Germinal center (tissue), 1 donor: Measurements from ENCODE around the gene METTL16.
A peak's percentile ranks its signal among the peaks of the same experiment; 100 is the strongest.

ENCODE experiments used
- DNase-seq: peaks from one replicate; pipeline ENCODE4 v3.0.0; 2012; ENCODE audit warnings: mixed read lengths, low spot score

The METTL16 gene

DNA sequence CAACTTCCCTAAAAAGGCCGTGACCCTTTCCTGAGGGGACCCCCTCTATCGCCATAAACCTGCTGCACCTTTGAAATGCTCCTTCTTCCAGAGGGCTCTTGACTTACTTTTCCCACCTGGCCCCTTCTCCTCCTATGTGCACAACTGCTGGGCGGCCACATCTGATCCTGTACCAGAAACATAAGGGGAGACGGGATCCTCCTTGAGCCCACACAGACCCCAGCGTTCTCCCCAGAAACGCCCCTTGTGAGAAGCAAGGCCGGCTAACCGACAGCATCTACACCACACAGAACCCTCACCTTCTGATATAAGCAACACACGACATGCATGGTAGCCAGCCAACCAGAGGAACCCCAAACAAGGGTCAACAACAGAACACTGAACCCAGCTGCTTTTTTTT lies 96.6 kb downstream of the METTL16 start:
- no peak for DNase-seq

- no peak for DNase-seq
Measured at GRCh38 chr17:2414446-2415064, 97.1 kb downstream of the METTL16 start.

GRCh38 chr17:2412561-2413021 lies 99.1 kb downstream of the METTL16 start:
- DNase-seq: no peak

GRCh38 chr17:2410951-2411350 lies 100.7 kb downstream of the METTL16 start:
- DNase-seq: no peak

DNA sequence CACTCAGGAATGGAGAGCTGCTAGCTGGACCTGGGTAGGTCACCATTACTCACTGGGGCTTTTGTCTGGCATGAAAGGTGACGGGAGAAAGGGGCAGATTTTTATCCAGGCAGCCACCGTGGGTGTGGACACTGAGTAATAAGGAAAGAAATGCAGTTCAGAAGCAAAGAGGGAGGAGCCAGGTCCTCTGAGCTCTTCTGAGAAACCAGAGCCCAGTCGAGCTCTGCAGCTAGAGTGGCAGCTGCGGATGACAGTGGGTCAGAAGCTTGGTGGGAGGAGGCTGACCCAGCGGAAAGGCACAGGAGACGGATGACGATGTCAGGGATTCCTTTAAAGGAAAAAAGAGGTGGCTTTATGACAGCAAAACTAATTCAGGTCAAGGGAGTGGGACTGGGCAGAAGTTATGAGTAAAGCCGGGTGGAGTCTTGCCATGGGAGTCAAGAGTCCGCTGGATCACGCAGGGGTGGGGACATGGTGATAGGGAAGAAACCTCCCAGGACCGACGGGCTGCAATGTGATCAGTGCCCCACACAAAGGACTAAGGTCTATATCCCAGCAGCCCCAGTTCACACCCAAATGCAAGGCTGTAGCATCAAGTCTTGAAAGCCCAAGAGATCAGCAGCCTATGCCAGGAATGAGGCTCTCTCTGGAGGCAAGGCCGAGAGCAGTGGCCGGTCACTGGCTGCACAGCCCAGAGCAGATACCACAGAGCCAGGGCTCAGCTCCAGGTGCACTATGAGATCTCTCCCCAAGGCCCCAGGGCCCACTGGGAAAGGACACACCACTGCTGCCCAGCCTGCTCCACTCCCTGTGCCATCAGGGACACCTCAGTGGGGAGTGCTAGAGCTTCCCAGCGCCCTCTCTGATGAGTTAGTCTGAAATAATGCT lies 104.5 kb downstream of the METTL16 start:
- DNase-seq: no peak

DNA sequence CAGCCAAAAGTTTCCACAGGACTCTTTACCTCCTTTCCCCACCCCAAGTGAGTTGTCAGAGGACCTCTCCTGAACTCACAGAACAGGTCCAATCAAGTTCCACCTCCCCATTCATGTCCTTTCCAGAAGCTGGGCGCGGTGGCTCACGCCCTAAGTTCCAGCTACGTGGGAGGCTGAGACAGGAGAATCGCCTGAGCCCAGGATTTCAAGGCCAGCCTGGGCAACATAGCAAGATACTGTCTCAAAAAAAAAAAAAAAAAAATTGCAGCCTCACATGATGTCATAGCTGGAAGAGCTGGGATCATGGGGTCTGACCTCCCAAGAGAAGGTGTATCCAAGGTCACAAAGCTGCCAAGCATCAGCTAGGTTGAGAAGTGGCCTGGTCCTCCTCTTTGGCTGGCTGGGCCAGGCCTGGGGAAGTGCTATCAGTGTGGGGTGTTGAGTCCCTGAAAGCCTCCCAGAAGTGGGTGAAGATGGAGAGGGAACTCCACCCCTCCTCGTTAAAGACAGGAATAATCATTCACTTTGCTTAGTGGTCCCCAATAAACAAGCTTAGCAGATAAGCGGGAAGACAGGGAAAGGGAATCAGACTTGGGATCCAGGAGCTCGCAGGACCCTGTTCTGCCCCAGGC lies 105.3 kb downstream of the METTL16 start:
- DNase-seq: no peak

DNA sequence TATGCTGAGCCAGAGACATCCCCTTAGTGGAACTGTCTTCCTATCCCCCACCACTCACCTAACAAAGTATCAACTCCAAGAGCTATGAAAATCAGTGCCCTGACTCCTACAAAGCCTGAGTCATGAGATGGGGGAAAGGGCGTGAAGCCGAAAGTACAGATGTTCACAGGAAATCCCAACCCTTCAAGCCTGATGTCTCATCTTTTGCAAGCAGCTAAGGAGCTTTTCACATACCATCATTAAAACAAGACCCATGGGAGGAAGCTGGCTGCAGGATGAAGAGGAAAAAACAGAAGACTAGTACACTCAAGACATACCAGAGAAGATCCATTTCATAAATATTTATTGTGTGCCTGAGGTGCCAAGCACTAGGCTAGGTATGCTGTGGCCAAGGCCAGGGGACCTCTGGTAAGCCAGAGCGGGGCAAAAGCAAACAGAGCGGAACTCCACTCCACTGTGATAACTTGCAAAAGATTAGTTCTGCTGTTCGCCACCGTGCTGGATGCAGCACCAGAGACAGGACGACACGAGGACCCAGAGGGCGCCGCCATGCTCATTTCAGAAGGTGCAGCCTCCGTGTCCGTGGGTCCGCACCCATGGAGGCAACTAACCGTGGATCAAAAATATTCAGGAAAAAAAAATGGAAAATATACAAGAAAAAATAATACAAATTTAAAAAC lies 106.3 kb downstream of the METTL16 start:
- DNase-seq: no peak

DNA sequence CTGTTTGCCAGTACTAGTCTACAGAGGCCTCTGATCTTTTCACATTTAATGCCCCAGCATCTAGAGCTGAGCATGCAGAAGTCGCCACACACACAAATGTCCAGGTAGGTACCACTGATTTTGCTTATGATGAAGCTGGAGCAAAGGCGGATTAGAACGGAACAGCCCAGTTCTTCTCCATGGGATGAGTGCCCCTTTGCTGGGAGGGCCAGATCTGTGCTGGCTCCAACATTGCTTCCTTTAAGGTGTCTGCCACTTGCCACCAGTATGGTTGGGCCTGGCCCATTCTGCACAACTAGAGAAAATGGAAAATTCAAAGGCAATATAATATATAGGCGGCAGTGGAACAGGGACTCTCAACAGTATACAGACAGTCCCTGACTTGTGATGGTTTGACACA lies 108.6 kb downstream of the METTL16 start:
- DNase-seq: no peak

GRCh38 chr17:2402544-2402943 lies 109.1 kb downstream of the METTL16 start:
- no peak for DNase-seq

- DNase-seq: peak; percentile 97
Measured at GRCh38 chr17:2401426-2402221, 110.1 kb downstream of the METTL16 start.

DNA sequence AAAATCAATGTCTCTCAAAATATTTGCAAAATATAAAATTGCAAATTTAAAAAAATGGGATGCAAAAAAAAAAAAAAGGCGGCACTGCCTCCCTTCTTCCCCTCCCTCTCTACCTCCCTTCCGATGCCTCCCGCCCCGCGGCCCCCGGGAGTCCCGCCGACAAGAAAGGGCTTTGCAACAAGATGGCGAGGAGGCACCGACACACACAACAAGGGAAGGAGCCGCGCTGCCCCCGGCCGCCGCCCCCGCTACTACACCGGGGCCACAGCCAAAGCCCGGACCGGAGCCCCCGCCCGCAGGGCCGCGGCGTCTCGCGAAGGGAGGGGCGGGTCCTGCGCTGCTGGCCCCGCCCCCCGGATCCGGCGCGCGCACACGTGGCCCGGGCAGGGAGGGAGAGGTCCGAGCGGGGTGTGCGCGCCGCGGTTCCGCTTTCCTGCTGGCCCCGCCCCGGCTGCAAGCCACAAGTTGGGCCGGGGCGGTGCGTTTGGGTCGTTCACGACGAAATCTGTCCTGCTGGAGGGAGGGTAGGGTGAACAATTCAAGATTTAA lies 110.7 kb downstream of the METTL16 start, which contains the start of gene MNT:
TSS of gene MNT (minus strand) at position 184 of the 549 bp plus-strand sequence. CDS start 348 bp downstream, outside the sequence.
- peak; percentile 95 for DNase-seq

DNA sequence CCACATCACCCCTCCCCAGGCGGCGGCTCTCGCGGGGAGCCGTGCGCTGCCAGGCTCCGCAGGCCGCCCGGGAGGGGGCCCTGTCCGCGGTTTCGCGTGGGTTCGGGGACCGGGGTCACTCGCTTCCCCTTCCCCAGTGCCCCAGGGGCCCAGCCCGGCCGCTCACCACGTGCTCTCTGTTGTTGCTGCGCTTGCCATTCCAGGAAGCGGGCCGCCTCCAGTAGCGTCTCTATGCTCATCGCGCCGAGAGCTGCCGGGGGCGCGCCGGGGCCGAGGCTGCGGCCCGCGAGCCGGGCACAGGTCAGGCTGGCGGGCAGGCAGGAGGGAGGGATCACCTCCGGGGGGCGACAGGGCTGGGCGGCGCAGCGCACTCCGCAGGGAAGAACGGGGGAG lies 111.2 kb downstream of the METTL16 start:
- DNase-seq: peak; percentile 61

GRCh38 chr17:2399572-2400473 lies 111.9 kb downstream of the METTL16 start:
- DNase-seq: peak; percentile 94

DNA sequence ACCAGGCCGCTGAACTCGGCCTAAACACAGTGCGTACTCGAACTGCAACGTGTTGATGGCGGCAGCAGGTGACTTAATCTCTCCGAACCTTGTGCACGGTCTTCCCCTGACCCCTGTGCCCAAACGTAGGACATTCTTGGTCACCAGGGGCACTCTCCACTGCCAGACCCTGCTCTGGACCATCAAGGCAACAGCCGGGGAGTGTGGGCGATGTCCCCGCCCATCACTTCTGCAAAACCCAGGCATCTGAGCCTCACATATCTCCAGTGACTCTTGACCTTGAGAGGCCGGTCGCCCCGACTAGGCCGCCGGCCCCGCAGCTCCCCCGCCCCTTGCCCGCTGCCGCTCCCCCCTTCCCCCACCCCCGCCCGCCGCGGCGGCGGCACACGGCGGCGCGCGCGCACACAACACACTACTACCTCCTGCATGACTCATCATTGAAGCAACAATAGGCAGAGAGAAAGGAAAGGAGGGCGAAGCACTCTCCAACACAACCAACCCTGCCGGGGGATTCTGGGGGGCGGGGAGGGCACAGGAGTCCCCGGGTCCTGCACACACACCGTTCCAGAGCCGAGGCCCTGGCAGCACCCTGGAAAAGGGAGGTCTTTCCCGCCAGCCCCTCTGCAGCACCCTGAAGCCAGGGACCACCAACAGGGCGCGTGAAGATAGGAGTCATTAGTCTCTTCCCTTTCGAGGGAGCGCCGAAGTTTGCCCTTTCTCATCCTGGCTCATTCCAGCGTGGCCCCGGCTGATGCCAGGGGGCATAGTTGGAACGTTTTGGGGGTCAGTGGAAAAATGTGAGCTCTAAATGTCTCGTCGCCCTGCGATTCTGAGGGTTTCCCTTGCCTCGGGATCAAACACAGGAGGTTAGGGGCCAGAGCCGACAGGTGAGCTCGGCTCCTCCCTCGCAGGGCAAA lies 112.8 kb downstream of the METTL16 start:
- no peak for DNase-seq

GRCh38 chr17:2398182-2398581 lies 113.5 kb downstream of the METTL16 start:
- no peak for DNase-seq

- DNase-seq: no peak
Measured at GRCh38 chr17:2397247-2398171, 114.2 kb downstream of the METTL16 start.

- peak; percentile 53 for DNase-seq
Measured at GRCh38 chr17:2396568-2397246, 115.0 kb downstream of the METTL16 start.
